B cell (primary cell): ENCODE measurements around the gene SWT1. TPM values are rescaled to one million over a fixed set of nuclear protein-coding genes. Genes with fewer than 3 reads are reported as not detected.

Experiments
- ATAC-seq: fragments of 200-7000 bp; cut with Tn5 transposase; one replicate; pipeline ENCODE4 v1.10.0; 2021; ENCODE audit warnings: low read depth, mild to moderate bottlenecking, moderate number of reproducible peaks, moderate library complexity
- CTCF ChIA-PET: fragments of 350-600 bp; sonication (Branson Sonifier 250); formaldehyde crosslinking; loops from one replicate; lab custom pipeline; 2021; ENCODE audit warnings: antibody characterized with exemption, inconsistent platforms; lab: Charles Lee
- POLR2A ChIA-PET: fragments of 350-600 bp; sonication (Branson Sonifier 250); formaldehyde crosslinking; loops from one replicate; lab custom pipeline; 2021; ENCODE audit warnings: antibody characterized with exemption; lab: Charles Lee
- DNase-seq: peaks from one replicate; pipeline ENCODE4 v3.0.0; 2013
- H2AFZ ChIP-seq: 2 replicates; pipeline ENCODE4 v1.6.1; 2012; ENCODE audit warnings: mild to moderate bottlenecking, low read depth, low read length; ENCODE audit not compliant: insufficient read depth, poor library complexity, severe bottlenecking
- H3K27ac ChIP-seq, 2 donors: 1 replicate in 1 of 2; 2 replicates in 1 of 2; pipeline ENCODE4 v1.5.1; 2012 to 2013; ENCODE audit warnings: low read length in 2 of 2, mild to moderate bottlenecking in 2 of 2, moderate library complexity in 1 of 2
- H3K27me3 ChIP-seq, 4 experiments: fragments of 200-600 bp in 1 of 4; sonication (generic) in 1 of 4; replicated peaks in 1 of 4; 1 replicate in 2 of 4; 2 replicates in 2 of 4; pipeline versions ENCODE4 v1.6.1 to v1.7.0; 2013 to 2016; ENCODE audit warnings: low read length in 3 of 4, mild to moderate bottlenecking in 2 of 4, mixed read lengths in 1 of 4, moderate library complexity in 1 of 4; ENCODE audit not compliant: insufficient read depth in 4 of 4, control insufficient read depth in 3 of 4; ENCODE audit errors: control extremely low read depth in 1 of 4
- H3K36me3 ChIP-seq, 2 experiments: replicated peaks in 1 of 2; 1 replicate in 1 of 2; 2 replicates in 1 of 2; pipeline versions ENCODE4 v1.6.1 to v1.7.1; 2013; ENCODE audit warnings: low read length in 1 of 2; ENCODE audit not compliant: insufficient read depth in 2 of 2, control insufficient read depth in 1 of 2; ENCODE audit errors: control extremely low read depth in 1 of 2, extremely low read depth in 1 of 2
- H3K4me1 ChIP-seq, 2 donors: fragments of 200-600 bp in 1 of 2; sonication (generic) in 1 of 2; 1 replicate in 1 of 2; 2 replicates in 1 of 2; pipeline versions ENCODE4 v1.5.1 to v1.6.1; 2013 to 2017; ENCODE audit warnings: low read length in 2 of 2; ENCODE audit not compliant: control insufficient read depth in 2 of 2, insufficient read depth in 2 of 2
- H3K4me2 ChIP-seq: replicated peaks from 2 replicates; pipeline ENCODE3; 2012; ENCODE audit warnings: mild to moderate bottlenecking, low read depth, low read length; ENCODE audit not compliant: poor library complexity, severe bottlenecking
- H3K4me3 ChIP-seq, 5 experiments: fragments of 200-600 bp in 1 of 5; sonication (generic) in 1 of 5; 1 replicate in 3 of 5; 2 replicates in 2 of 5; pipeline versions ENCODE4 v1.5.1 to v1.7.0; 2011 to 2016; ENCODE audit warnings: low read length in 4 of 5, mild to moderate bottlenecking in 4 of 5, low read depth in 2 of 5, control low read depth in 1 of 5, moderate library complexity in 1 of 5; ENCODE audit not compliant: insufficient read depth in 1 of 5; ENCODE audit errors: control extremely low read depth in 1 of 5, extremely low read depth in 1 of 5
- H3K79me2 ChIP-seq: fragments of 200-600 bp; sonication (generic); one replicate; pipeline ENCODE4 v1.6.0; 2016; ENCODE audit warnings: low read length; ENCODE audit not compliant: control insufficient read depth, insufficient read depth
- H3K9ac ChIP-seq: fragments of 200-600 bp; sonication (generic); 2 replicates; pipeline ENCODE4 v1.6.1; 2017; ENCODE audit warnings: mild to moderate bottlenecking, low read length, moderate library complexity
- H3K9me3 ChIP-seq, 3 donors: one replicate each; pipeline versions ENCODE4 v1.6.1 to v1.7.1; 2013; ENCODE audit warnings: low read length in 2 of 3; ENCODE audit not compliant: control insufficient read depth in 2 of 3, insufficient read depth in 1 of 3; ENCODE audit errors: control extremely low read depth in 1 of 3
- H4K20me1 ChIP-seq: 2 replicates; pipeline ENCODE4 v1.6.0; 2012; ENCODE audit warnings: mild to moderate bottlenecking, low read length; ENCODE audit not compliant: insufficient read depth, control insufficient read depth, poor library complexity, severe bottlenecking
- H3K27ac Mint-ChIP-seq: one replicate; pipeline ENCODE4 v1.8.0; 2021; ENCODE audit warnings: mixed read lengths
- H3K27me3 Mint-ChIP-seq: one replicate; pipeline ENCODE4 v1.8.0; 2021; ENCODE audit warnings: mixed read lengths
- H3K4me1 Mint-ChIP-seq: one replicate; pipeline ENCODE4 v1.8.0; 2021; ENCODE audit warnings: mixed read lengths
- H3K4me3 Mint-ChIP-seq: one replicate; pipeline ENCODE4 v1.8.0; 2021; ENCODE audit warnings: mixed read lengths
- H3K9me3 Mint-ChIP-seq: one replicate; pipeline ENCODE4 v1.8.0; 2022; ENCODE audit warnings: mixed read lengths; ENCODE audit not compliant: insufficient read depth
- EZH2 ChIP-seq: IDR thresholded peaks from 2 replicates; pipeline ENCODE4 v1.6.1; 2012; ENCODE audit warnings: borderline replicate concordance, low read depth, mild to moderate bottlenecking, moderate library complexity, low read length; ENCODE audit not compliant: insufficient read depth, poor library complexity, severe bottlenecking
- WGBS: methylation state at CpG from one replicate; pipeline ENCODE4 v1.1.5; 2013; ENCODE audit warnings: missing lambda C conversion rate; ENCODE audit not compliant: insufficient coverage; 5-methylcytosine and 5-hydroxymethylcytosine counted together
- intact Hi-C: fragments of 100-400 bp; cut with micrococcal nuclease; formaldehyde crosslinking; loops from one replicate; pipeline ENCODE4 v1.10.0; 2022
- polyA plus RNA-seq: library from polyadenylated mRNA; depleted of rRNA; stranded (reverse); fragments of >200 nt; gene quantifications from 2 replicates; pipeline ENCODE4 v1.2.3, GENCODE V29; 2012
- total RNA-seq, 2 donors: library from RNA; stranded (reverse); fragments of 120-200 nt in 1 of 2; gene quantifications; 1 replicate in 1 of 2; 2 replicates in 1 of 2; pipeline versions ENCODE4 v1.2.3 to v1.2.4, GENCODE V29; 2013 to 2022
- TF ChIP-seq, protein P1 (sequence below): fragments of 200-600 bp; IDR thresholded peaks from one replicate; pipeline ENCODE4 v1.8.0; 2022; ENCODE audit warnings: antibody characterized with exemption, mild to moderate bottlenecking

The SWT1 gene
- total and polyA plus RNA-seq, 2 donors (not counting 1 experiment from before 2014, with no cell fraction given) = 2.1 to 8.5 TPM

DNA sequence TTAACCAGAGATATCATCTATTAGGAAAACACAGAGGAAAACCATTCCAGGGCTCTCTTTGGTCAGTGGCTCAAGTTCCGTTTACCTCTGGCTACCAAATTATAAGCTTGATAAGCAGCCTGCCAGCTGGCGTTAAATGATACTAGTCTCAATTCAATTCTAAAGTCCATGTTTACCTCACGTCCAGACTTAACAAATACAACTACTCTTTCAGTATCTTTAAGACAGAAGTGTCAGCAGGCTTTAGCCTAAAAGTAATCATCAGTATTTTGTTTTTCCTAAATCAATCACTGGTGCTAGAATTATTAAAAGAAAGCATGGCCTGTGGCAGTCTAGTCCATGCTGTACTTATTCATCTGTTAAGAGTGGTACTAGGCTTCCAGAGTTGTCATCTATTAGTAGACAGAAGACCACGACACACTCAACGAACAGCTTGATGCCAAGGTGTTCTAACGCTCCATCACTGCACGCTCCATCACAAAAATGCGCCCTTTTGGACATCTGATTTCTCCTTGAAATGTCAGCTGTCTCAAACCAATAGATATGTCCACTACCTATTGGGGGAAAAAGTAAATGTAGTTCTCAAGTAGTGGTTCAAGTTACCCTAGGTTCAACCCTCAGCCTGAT, 158.6 kb downstream of the SWT1 start:
- Histone ChIP-seq H3K4me3 (peak overlapping the region; percentile 94 to 98 (median 96)), H3K27me3 (no peaks in the 10 kb centered on the region), H3K4me2 (peak overlapping the region; percentile 96), H3K9me3 (no peaks in the 10 kb centered on the region), H3K27ac (peak overlapping the region in 1 of 2 donors; percentile 95), H3K36me3 (peaks cover 2 to 7% of the 10 kb centered on the region in 2 experiments), H3K79me2 (peaks cover 61% of the 10 kb centered on the region), H2AFZ (peak overlapping the region; percentile 61), H4K20me1 (peaks cover 53% of the 10 kb centered on the region), H3K9ac (peak overlapping the region; percentile 90), H3K4me1 (peaks cover 36 to 48% of the 10 kb centered on the region in 2 donors)
- ChIA-PET CTCF (interaction anchor here (0.7 to 5.0 kb wide), 7 partner anchors 30 to 510 kb away, joined by 3 to 50 read pairs (median 7); no protein-coding TSS in a partner anchor), POLR2A (interaction anchor here (0.9 to 2.9 kb wide), 2 partner anchors 355 to 379 kb away, joined by 4 to 11 read pairs; no protein-coding TSS in a partner anchor)
- no peaks in the 10 kb centered on the region for H3K27me3 Mint-ChIP-seq
- H3K9me3 Mint-ChIP-seq = no peaks in the 10 kb centered on the region
- TF ChIP-seq, protein P1, sequence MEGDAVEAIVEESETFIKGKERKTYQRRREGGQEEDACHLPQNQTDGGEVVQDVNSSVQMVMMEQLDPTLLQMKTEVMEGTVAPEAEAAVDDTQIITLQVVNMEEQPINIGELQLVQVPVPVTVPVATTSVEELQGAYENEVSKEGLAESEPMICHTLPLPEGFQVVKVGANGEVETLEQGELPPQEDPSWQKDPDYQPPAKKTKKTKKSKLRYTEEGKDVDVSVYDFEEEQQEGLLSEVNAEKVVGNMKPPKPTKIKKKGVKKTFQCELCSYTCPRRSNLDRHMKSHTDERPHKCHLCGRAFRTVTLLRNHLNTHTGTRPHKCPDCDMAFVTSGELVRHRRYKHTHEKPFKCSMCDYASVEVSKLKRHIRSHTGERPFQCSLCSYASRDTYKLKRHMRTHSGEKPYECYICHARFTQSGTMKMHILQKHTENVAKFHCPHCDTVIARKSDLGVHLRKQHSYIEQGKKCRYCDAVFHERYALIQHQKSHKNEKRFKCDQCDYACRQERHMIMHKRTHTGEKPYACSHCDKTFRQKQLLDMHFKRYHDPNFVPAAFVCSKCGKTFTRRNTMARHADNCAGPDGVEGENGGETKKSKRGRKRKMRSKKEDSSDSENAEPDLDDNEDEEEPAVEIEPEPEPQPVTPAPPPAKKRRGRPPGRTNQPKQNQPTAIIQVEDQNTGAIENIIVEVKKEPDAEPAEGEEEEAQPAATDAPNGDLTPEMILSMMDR = no peak
- TF ChIP-seq EZH2 = no peak
- H3K4me1 Mint-ChIP-seq = peaks cover 59% of the 10 kb centered on the region
- no peak for ATAC-seq
- 58% methylated on average over 2 of the region's 8 CpGs for WGBS
- peak overlapping the region; percentile 98 for H3K27ac Mint-ChIP-seq
- intact Hi-C loops = loop anchor here (2.0 to 10.0 kb wide), 5 partner anchors 212 to 1723 kb away; partner anchors contain the start of genes NCF2, ODR4 and TPR
- peak overlapping the region; percentile 92 for H3K4me3 Mint-ChIP-seq
- no peak for DNase-seq
